ENCODE measurements around the gene HYAL3. TPM values are rescaled to one million over a fixed set of nuclear protein-coding genes. Genes with fewer than 3 reads are reported as not detected.

The HYAL3 gene
- total and polyA plus RNA-seq, 2 of the 13 experiments (the other 11 are each of a cell fraction or from before 2014, with no cell fraction given): 5.5 to 10.4 TPM

DNA sequence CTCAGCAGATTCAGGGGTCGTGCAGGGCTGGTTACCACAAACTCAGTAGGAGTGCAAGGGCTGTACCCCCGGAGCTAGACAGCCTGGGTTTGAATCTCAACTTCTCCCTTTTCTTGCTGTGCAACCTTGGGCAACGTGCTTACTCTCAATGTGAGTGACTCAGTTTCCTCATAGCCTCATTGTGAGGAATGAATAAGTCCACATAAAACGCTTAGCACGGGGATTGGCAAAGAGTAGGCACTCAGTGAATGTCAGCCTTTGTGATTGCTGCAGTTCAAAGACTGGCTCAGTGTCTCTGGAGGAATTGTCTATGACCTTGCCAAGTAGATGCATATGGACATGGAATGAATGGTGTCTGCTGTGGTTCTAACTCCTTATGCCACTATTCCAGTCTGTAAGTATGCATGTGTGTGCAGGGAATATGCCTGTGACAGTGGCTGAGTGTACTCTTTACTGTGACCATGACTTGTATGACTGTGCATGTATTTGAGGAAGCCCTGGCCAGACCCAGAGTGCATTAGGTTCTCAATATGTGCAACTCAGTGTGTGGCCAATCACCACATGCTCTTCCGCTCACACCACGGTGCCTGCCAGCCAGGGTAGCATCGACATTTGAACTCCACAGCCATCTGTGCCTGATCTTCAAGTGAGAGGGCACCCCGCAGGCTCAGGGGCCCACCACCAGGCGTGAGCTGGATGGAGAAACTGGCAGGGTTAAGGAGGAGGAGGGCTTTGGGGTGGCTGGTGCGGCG is 900 bp upstream of the HYAL3 start (continued):
- TF ChIP-seq MTF2 (CRISPR knock-in tag; IDR thresholded peaks at IDR 0.05; ENCODE audit: borderline replicate concordance) (no peak), MYC (CRISPR knock-in tag; IDR thresholded peaks at IDR 0.05; ENCODE audit: borderline replicate concordance) (no peak), KLF15 (CRISPR knock-in tag; IDR thresholded peaks at IDR 0.05; ENCODE audit: borderline replicate concordance) (no peak), FOXC1 (CRISPR knock-in tag; IDR thresholded peaks at IDR 0.05; ENCODE audit: borderline replicate concordance) (no peak), ZNF446 (CRISPR knock-in tag; IDR thresholded peaks at IDR 0.05) (0 out of 2 replicates have a peak, but pooled peaks have one; percentile 46), SOX6 (IDR thresholded peaks at IDR 0.05) (no peak), SOX6 (CRISPR knock-in tag; IDR thresholded peaks at IDR 0.05) (no peak), RELA (CRISPR knock-in tag; IDR thresholded peaks at IDR 0.05) (no peak), ZNF670 (CRISPR knock-in tag; IDR thresholded peaks at IDR 0.05; ENCODE audit: borderline replicate concordance) (no peak), ZC3H4 (CRISPR knock-in tag; IDR thresholded peaks at IDR 0.05; ENCODE audit: borderline replicate concordance) (peak; percentile 56; the same call in 1 of the 2 replicates), ZNF543 (CRISPR knock-in tag; IDR thresholded peaks at IDR 0.05) (no peak), HDAC2 (CRISPR knock-in tag; IDR thresholded peaks at IDR 0.05) (0 out of 2 replicates have a peak, but pooled peaks have one; percentile 3), NR2F1 (CRISPR knock-in tag; IDR thresholded peaks at IDR 0.05) (no peak), ZNF17 (CRISPR knock-in tag; IDR thresholded peaks at IDR 0.05) (no peak), TGIF2 (CRISPR knock-in tag; IDR thresholded peaks at IDR 0.05) (no peak), ZNF24 (IDR thresholded peaks at IDR 0.05) (no peak), LCORL (IDR thresholded peaks at IDR 0.05) (no peak), LCORL (CRISPR knock-in tag; IDR thresholded peaks at IDR 0.05) (peak; percentile 35; the same call in 1 of the 2 replicates)
- TF ChIP-seq, protein P1, sequence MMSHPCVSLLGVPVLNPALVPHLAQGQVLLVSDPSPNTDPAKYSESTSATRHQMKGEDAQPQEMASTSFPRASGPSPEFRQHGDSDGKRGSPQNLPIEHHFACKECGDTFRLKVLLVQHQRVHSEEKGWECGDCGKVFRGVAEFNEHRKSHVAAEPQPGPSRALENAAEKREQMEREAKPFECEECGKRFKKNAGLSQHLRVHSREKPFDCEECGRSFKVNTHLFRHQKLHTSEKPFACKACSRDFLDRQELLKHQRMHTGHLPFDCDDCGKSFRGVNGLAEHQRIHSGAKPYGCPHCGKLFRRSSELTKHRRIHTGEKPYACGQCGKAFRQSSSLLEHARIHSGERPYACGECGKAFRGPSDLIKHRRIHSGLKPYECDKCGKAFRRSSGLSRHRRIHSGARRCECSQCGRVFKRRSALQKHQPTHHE (CRISPR knock-in tag; IDR thresholded peaks at IDR 0.05; ENCODE audit: borderline replicate concordance): no peak
- TF ChIP-seq, protein P2, sequence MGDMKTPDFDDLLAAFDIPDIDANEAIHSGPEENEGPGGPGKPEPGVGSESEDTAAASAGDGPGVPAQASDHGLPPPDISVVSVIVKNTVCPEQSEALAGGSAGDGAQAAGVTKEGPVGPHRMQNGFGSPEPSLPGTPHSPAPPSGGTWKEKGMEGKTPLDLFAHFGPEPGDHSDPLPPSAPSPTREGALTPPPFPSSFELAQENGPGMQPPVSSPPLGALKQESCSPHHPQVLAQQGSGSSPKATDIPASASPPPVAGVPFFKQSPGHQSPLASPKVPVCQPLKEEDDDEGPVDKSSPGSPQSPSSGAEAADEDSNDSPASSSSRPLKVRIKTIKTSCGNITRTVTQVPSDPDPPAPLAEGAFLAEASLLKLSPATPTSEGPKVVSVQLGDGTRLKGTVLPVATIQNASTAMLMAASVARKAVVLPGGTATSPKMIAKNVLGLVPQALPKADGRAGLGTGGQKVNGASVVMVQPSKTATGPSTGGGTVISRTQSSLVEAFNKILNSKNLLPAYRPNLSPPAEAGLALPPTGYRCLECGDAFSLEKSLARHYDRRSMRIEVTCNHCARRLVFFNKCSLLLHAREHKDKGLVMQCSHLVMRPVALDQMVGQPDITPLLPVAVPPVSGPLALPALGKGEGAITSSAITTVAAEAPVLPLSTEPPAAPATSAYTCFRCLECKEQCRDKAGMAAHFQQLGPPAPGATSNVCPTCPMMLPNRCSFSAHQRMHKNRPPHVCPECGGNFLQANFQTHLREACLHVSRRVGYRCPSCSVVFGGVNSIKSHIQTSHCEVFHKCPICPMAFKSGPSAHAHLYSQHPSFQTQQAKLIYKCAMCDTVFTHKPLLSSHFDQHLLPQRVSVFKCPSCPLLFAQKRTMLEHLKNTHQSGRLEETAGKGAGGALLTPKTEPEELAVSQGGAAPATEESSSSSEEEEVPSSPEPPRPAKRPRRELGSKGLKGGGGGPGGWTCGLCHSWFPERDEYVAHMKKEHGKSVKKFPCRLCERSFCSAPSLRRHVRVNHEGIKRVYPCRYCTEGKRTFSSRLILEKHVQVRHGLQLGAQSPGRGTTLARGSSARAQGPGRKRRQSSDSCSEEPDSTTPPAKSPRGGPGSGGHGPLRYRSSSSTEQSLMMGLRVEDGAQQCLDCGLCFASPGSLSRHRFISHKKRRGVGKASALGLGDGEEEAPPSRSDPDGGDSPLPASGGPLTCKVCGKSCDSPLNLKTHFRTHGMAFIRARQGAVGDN (CRISPR knock-in tag; IDR thresholded peaks at IDR 0.05): peak; percentile 86
- TF ChIP-seq, protein P3, sequence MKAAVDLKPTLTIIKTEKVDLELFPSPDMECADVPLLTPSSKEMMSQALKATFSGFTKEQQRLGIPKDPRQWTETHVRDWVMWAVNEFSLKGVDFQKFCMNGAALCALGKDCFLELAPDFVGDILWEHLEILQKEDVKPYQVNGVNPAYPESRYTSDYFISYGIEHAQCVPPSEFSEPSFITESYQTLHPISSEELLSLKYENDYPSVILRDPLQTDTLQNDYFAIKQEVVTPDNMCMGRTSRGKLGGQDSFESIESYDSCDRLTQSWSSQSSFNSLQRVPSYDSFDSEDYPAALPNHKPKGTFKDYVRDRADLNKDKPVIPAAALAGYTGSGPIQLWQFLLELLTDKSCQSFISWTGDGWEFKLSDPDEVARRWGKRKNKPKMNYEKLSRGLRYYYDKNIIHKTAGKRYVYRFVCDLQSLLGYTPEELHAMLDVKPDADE (CRISPR knock-in tag; IDR thresholded peaks at IDR 0.05): no peak
- TF ChIP-seq, protein P4, sequence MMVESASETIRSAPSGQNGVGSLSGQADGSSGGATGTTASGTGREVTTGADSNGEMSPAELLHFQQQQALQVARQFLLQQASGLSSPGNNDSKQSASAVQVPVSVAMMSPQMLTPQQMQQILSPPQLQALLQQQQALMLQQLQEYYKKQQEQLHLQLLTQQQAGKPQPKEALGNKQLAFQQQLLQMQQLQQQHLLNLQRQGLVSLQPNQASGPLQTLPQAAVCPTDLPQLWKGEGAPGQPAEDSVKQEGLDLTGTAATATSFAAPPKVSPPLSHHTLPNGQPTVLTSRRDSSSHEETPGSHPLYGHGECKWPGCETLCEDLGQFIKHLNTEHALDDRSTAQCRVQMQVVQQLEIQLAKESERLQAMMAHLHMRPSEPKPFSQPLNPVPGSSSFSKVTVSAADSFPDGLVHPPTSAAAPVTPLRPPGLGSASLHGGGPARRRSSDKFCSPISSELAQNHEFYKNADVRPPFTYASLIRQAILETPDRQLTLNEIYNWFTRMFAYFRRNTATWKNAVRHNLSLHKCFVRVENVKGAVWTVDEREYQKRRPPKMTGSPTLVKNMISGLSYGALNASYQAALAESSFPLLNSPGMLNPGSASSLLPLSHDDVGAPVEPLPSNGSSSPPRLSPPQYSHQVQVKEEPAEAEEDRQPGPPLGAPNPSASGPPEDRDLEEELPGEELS (CRISPR knock-in tag; IDR thresholded peaks at IDR 0.05): peak; percentile 2; the same call in 1 of the 2 replicates
